SK-N-SH (cell line): ENCODE results near the gene GAS2L2. TPM values are rescaled to one million over a fixed set of nuclear protein-coding genes. Genes with fewer than 3 reads are reported as not detected.

Experiments used
- CTCF ChIA-PET: fragments of 300-600, 350-600 bp; formaldehyde crosslinking; extraction: SDS; loops from one replicate; lab custom pipeline; 2021; lab: Yijun Ruan, JAX
- POLR2A ChIA-PET: fragments of 350-600 bp; sonication (Branson Sonifier 250); formaldehyde crosslinking; extraction: SDS; loops from one replicate; lab custom pipeline; 2020; ENCODE audit warnings: antibody characterized with exemption, inconsistent platforms; lab: Yijun Ruan, JAX
- DNase-seq: peaks from one replicate; pipeline ENCODE4 v3.0.0; 2012
- H2AFZ ChIP-seq: fragments of 200-600 bp; sonication (generic); 2 replicates; pipeline ENCODE4 v1.8.1; 2016; ENCODE audit warnings: antibody characterized with exemption, mild to moderate bottlenecking, low read depth
- H3F3A ChIP-seq: fragments of 200-600 bp; sonication (generic); replicated peaks from 2 replicates; pipeline ENCODE3; 2016; ENCODE audit warnings: antibody characterized with exemption, mild to moderate bottlenecking; ENCODE audit not compliant: insufficient read depth
- H3K27ac ChIP-seq, 2 experiments: fragments of 200-500 bp in 1 of 2; fragments of 200-600 bp in 1 of 2; sonication (Bioruptor generic) in 1 of 2; sonication (generic), shearing (Covaris generic) in 1 of 2; 2 replicates each; pipeline versions ENCODE4 v1.5.1 to v1.6.1; 2014 to 2016; ENCODE audit warnings: low read depth in 2 of 2, inconsistent platforms in 1 of 2, low read length in 1 of 2, mild to moderate bottlenecking in 1 of 2, mixed read lengths in 1 of 2
- H3K27me3 ChIP-seq: fragments of 200-600 bp; sonication (generic), shearing (Covaris generic); 2 replicates; pipeline ENCODE4 v1.6.1; 2016; ENCODE audit warnings: mixed run types; ENCODE audit not compliant: insufficient read depth
- H3K36me3 ChIP-seq, 2 experiments: fragments of 200-500 bp in 1 of 2; fragments of 200-600 bp in 1 of 2; sonication (Bioruptor generic) in 1 of 2; sonication (generic) in 1 of 2; replicated peaks in 1 of 2; 2 replicates each; pipeline versions ENCODE3 to v1.5.1; 2014 to 2016; ENCODE audit warnings: low read length in 1 of 2, mild to moderate bottlenecking in 1 of 2; ENCODE audit not compliant: insufficient read depth in 2 of 2, control insufficient read depth in 1 of 2
- H3K4me1 ChIP-seq, 2 experiments: fragments of 200-500 bp in 1 of 2; fragments of 200-600 bp in 1 of 2; sonication (Bioruptor generic) in 1 of 2; sonication (generic), shearing (Covaris generic) in 1 of 2; 2 replicates each; pipeline versions ENCODE4 v1.5.1 to v1.6.1; 2014 to 2016; ENCODE audit warnings: low read depth in 1 of 2, low read length in 1 of 2, mixed run types in 1 of 2; ENCODE audit not compliant: insufficient read depth in 2 of 2, control insufficient read depth in 1 of 2
- H3K4me2 ChIP-seq: fragments of 200-600 bp; sonication (generic), shearing (Covaris generic); 2 replicates; pipeline ENCODE4 v1.6.1; 2017; ENCODE audit warnings: mixed run types
- H3K4me3 ChIP-seq, 2 experiments: fragments of 200-500 bp in 1 of 2; fragments of 200-600 bp in 1 of 2; sonication (Bioruptor generic) in 1 of 2; sonication (generic), shearing (Covaris generic) in 1 of 2; 2 replicates each; pipeline versions ENCODE4 v1.5.1 to v1.8.1; 2014 to 2016; ENCODE audit warnings: low read depth in 2 of 2, inconsistent platforms in 1 of 2, low read length in 1 of 2, mild to moderate bottlenecking in 1 of 2, mixed read lengths in 1 of 2, moderate library complexity in 1 of 2
- H3K79me2 ChIP-seq: fragments of 200-600 bp; sonication (generic); 2 replicates; pipeline ENCODE4 v1.8.1; 2017; ENCODE audit warnings: mild to moderate bottlenecking; ENCODE audit not compliant: insufficient read depth
- H3K9ac ChIP-seq: fragments of 200-600 bp; sonication (generic); 2 replicates; pipeline ENCODE4 v1.6.1; 2017; ENCODE audit warnings: mixed run types
- H3K9me2 ChIP-seq: fragments of 200-600 bp; sonication (generic); 2 replicates; pipeline ENCODE4 v1.6.1; 2017; ENCODE audit warnings: mixed run types
- H3K9me3 ChIP-seq: fragments of 200-600 bp; sonication (generic); 2 replicates; pipeline ENCODE4 v1.6.1; 2017; ENCODE audit warnings: mixed run types, mild to moderate bottlenecking, moderate library complexity
- H4K20me1 ChIP-seq: fragments of 200-600 bp; sonication (generic); 2 replicates; pipeline ENCODE4 v1.6.1; 2017; ENCODE audit warnings: mild to moderate bottlenecking, mixed run types; ENCODE audit not compliant: insufficient read depth
- EZH2phosphoT487 ChIP-seq: fragments of 200-600 bp; sonication (generic); IDR thresholded peaks from 2 replicates; pipeline ENCODE4 v1.6.1; 2017; ENCODE audit warnings: low read depth, mixed run types, mild to moderate bottlenecking, antibody characterized with exemption, moderate library complexity, borderline replicate concordance
- FOSL2 ChIP-seq: IDR thresholded peaks from 2 replicates; pipeline ENCODE4 v1.4.0; 2012; ENCODE audit warnings: low read depth, mild to moderate bottlenecking, moderate library complexity, borderline replicate concordance
- FOXJ3 ChIP-seq: sonication (generic); formaldehyde crosslinking; IDR thresholded peaks from 2 replicates; pipeline ENCODE4 v1.5.1; 2020; ENCODE audit warnings: mild to moderate bottlenecking, missing genetic modification reagents
- JUND ChIP-seq: IDR thresholded peaks from 2 replicates; pipeline ENCODE4 v1.4.0; 2012
- NRF1 ChIP-seq: IDR thresholded peaks from 2 replicates; pipeline ENCODE4 v1.6.1; 2012; ENCODE audit warnings: low read depth, mild to moderate bottlenecking, low read length
- POLR2AphosphoS5 ChIP-seq: IDR thresholded peaks from 2 replicates; pipeline ENCODE4 v1.6.1; 2012; ENCODE audit warnings: low read depth, low read length
- RAD21 ChIP-seq: IDR thresholded peaks from 2 replicates; pipeline ENCODE4 v1.6.1; 2012; ENCODE audit warnings: mild to moderate bottlenecking, low read length
- RCOR1 ChIP-seq: fragments of 150-350 bp; IDR thresholded peaks from 2 replicates; pipeline ENCODE4 v1.6.1; 2017; ENCODE audit warnings: antibody characterized with exemption, low read length
- RXRA ChIP-seq: IDR thresholded peaks from 2 replicates; pipeline ENCODE4 v1.4.0; 2012; ENCODE audit warnings: low read depth, mild to moderate bottlenecking, borderline replicate concordance
- SIN3A ChIP-seq: IDR thresholded peaks from 2 replicates; pipeline ENCODE4 v1.6.1; 2012; ENCODE audit warnings: low read depth, mild to moderate bottlenecking, low read length, moderate library complexity, borderline replicate concordance
- SMC3 ChIP-seq: IDR thresholded peaks from 2 replicates; pipeline ENCODE4 v1.6.1; 2012; ENCODE audit warnings: low read depth, low read length, improper control_type of control experiment
- TAF1 ChIP-seq: IDR thresholded peaks from 2 replicates; pipeline ENCODE4 v1.6.1; 2012; ENCODE audit warnings: low read depth, mild to moderate bottlenecking, low read length, moderate library complexity, borderline replicate concordance
- TCF12 ChIP-seq: IDR thresholded peaks from 2 replicates; pipeline ENCODE4 v1.4.0; 2012
- TEAD4 ChIP-seq: IDR thresholded peaks from 2 replicates; pipeline ENCODE4 v1.4.0; 2012; ENCODE audit warnings: mild to moderate bottlenecking, borderline replicate concordance; ENCODE audit not compliant: insufficient read depth
- YY1 ChIP-seq: IDR thresholded peaks from 2 replicates; pipeline ENCODE4 v1.4.0; 2012; ENCODE audit warnings: low read depth, mild to moderate bottlenecking
- WGBS: methylation state at CpG from one replicate; pipeline ENCODE4 v1.1.6; 2017; ENCODE audit warnings: low lambda C conversion rate; 5-methylcytosine and 5-hydroxymethylcytosine counted together
- polyA plus RNA-seq, 3 experiments: library from polyadenylated mRNA; depleted of rRNA; stranded (reverse); fragments of >200 nt; gene quantifications; 2 replicates each; pipeline ENCODE4 v1.2.3, GENCODE V29; 2012
- TF ChIP-seq, protein P1 (sequence below): IDR thresholded peaks from 2 replicates; pipeline ENCODE4 v1.4.0; 2012; ENCODE audit warnings: low read depth, borderline replicate concordance
- TF ChIP-seq, protein P2 (sequence below): IDR thresholded peaks from 2 replicates; pipeline ENCODE4 v1.4.0; 2012; ENCODE audit warnings: low read depth
- TF ChIP-seq, protein P3 (sequence below): IDR thresholded peaks from 2 replicates; pipeline ENCODE4 v1.6.1; 2012; ENCODE audit warnings: mild to moderate bottlenecking, low read depth, low read length, moderate library complexity
- TF ChIP-seq, protein P4 (sequence below): fragments of 150-350 bp; IDR thresholded peaks from 2 replicates; pipeline ENCODE4 v1.6.1; 2017; ENCODE audit warnings: antibody characterized with exemption, low read length, low read depth, borderline replicate concordance

GAS2L2 gene
- polyA plus RNA-seq, 1 of the 3 experiments (the other 2 are of a cell fraction) = not detected

DNA sequence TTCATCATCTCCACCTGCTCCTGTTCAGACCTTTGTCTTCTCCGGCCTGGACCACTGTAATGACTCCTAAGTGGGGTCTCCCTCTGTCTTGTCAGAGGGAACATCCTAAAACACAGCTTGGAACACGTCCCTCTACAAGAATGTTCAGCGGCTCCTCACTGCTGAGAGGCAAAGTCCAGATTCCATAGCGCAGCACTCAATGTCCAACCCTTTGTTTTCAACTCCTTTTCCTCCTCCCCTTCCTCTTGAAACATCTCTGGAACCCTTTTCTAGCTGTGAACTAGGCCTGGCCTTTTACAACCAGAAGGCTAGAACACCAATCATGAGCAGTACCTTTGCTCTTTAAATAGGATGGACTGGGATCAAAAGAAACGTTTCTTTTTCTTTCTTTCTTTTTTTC lies 8.6 kb upstream of the GAS2L2 start:
- CTCF ChIA-PET = interaction anchor here (0.7 to 31.2 kb wide), 6 partner anchors 10 to 168 kb away, joined by 3 to 809 read pairs (median 32); partner anchors contain the start of genes GAS2L2 and TAF15

DNA sequence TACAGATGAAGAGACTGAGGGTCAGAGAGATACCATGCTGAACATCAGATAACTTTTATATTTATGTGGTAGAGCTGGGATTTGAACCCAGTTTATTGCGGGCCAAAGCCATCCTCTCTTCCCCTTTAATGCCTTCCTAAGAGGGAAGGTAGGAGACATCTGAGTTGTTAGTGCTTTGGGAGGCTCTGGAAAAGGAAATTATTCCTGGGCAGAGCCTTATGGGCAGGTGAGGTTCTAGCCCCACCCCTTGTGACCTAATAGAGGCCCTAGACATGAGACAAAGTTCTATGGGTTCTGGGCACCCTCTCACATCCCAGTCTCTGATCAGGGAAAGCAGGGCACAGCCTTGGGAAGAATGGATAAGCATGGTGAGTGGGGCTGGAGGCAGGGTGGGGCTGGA lies 7.5 kb upstream of the GAS2L2 start, which contains the start of gene C17orf50:
Gene C17orf50 (plus strand): TSS at position 301 of the 400 bp plus-strand sequence. CDS start 55 bp downstream, at position 356.
- H3K27me3 ChIP-seq = no peaks in the 10 kb centered on the region
- TF ChIP-seq TAF1 (no peak), NRF1 (no peak), YY1 (no peak), FOXJ3 (CRISPR knock-in tag) (no peak), RAD21 (no peak), FOSL2 (no peak), RXRA (no peak), TEAD4 (no peak), EZH2phosphoT487 (no peak), RCOR1 (no peak), POLR2AphosphoS5 (no peak), JUND (no peak)
- TF ChIP-seq, protein P1, sequence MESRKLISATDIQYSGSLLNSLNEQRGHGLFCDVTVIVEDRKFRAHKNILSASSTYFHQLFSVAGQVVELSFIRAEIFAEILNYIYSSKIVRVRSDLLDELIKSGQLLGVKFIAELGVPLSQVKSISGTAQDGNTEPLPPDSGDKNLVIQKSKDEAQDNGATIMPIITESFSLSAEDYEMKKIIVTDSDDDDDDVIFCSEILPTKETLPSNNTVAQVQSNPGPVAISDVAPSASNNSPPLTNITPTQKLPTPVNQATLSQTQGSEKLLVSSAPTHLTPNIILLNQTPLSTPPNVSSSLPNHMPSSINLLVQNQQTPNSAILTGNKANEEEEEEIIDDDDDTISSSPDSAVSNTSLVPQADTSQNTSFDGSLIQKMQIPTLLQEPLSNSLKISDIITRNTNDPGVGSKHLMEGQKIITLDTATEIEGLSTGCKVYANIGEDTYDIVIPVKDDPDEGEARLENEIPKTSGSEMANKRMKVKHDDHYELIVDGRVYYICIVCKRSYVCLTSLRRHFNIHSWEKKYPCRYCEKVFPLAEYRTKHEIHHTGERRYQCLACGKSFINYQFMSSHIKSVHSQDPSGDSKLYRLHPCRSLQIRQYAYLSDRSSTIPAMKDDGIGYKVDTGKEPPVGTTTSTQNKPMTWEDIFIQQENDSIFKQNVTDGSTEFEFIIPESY = no peak
- TF ChIP-seq, protein P2, sequence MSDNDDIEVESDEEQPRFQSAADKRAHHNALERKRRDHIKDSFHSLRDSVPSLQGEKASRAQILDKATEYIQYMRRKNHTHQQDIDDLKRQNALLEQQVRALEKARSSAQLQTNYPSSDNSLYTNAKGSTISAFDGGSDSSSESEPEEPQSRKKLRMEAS = no peak

More for the DNA sequence above, 8.6 kb upstream of the GAS2L2 start:
- WGBS = 73% methylated on average over 5 of the region's 5 CpGs
- Histone ChIP-seq H2AFZ (no peak overlapping the region), H3K27ac (no peak overlapping the region), H3K9me2 (no peaks in the 10 kb centered on the region), H3K79me2 (no peaks in the 10 kb centered on the region), H4K20me1 (no peaks in the 10 kb centered on the region), H3K4me1 (peaks cover 0 to 15% of the 10 kb centered on the region in 2 experiments; a peak in 1 of 4 replicates), H3K36me3 (no peaks in the 10 kb centered on the region), H3F3A (no peaks in the 10 kb centered on the region), H3K4me3 (no peak overlapping the region), H3K9ac (no peak overlapping the region), H3K4me2 (no peak overlapping the region), H3K27me3 (no peaks in the 10 kb centered on the region), H3K9me3 (no peaks in the 10 kb centered on the region)
- TF ChIP-seq, protein P3, sequence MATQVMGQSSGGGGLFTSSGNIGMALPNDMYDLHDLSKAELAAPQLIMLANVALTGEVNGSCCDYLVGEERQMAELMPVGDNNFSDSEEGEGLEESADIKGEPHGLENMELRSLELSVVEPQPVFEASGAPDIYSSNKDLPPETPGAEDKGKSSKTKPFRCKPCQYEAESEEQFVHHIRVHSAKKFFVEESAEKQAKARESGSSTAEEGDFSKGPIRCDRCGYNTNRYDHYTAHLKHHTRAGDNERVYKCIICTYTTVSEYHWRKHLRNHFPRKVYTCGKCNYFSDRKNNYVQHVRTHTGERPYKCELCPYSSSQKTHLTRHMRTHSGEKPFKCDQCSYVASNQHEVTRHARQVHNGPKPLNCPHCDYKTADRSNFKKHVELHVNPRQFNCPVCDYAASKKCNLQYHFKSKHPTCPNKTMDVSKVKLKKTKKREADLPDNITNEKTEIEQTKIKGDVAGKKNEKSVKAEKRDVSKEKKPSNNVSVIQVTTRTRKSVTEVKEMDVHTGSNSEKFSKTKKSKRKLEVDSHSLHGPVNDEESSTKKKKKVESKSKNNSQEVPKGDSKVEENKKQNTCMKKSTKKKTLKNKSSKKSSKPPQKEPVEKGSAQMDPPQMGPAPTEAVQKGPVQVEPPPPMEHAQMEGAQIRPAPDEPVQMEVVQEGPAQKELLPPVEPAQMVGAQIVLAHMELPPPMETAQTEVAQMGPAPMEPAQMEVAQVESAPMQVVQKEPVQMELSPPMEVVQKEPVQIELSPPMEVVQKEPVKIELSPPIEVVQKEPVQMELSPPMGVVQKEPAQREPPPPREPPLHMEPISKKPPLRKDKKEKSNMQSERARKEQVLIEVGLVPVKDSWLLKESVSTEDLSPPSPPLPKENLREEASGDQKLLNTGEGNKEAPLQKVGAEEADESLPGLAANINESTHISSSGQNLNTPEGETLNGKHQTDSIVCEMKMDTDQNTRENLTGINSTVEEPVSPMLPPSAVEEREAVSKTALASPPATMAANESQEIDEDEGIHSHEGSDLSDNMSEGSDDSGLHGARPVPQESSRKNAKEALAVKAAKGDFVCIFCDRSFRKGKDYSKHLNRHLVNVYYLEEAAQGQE = no peak
- TF ChIP-seq TCF12 (no peak), YY1 (no peak), SIN3A (no peak), EZH2phosphoT487 (no peak), FOXJ3 (CRISPR knock-in tag) (no peak), SMC3 (no peak), RCOR1 (no peak), TAF1 (no peak)
- TF ChIP-seq, protein P4, sequence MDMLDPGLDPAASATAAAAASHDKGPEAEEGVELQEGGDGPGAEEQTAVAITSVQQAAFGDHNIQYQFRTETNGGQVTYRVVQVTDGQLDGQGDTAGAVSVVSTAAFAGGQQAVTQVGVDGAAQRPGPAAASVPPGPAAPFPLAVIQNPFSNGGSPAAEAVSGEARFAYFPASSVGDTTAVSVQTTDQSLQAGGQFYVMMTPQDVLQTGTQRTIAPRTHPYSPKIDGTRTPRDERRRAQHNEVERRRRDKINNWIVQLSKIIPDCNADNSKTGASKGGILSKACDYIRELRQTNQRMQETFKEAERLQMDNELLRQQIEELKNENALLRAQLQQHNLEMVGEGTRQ = no peak
- POLR2A ChIA-PET = interaction anchor here (1.2 kb wide), 1 partner anchor 39 kb away, joined by 3 read pairs; no protein-coding TSS in a partner anchor
- DNase-seq = no peak

More for the DNA sequence above, 7.5 kb upstream of the GAS2L2 start, which contains the start of gene C17orf50:
- H3K4me3 ChIP-seq = no peak within 1 kb of the TSS
- no peaks in the 10 kb centered on the region for H3K79me2 ChIP-seq
- WGBS = 71% methylated on average over 1 of the region's 1 CpG
- H3K36me3 ChIP-seq = no peaks in the 10 kb centered on the region
- H3K27ac ChIP-seq = no peak within 1 kb of the TSS
- no peaks in the 10 kb centered on the region for H3F3A ChIP-seq
- no peaks in the 10 kb centered on the region for H3K9me3 ChIP-seq
- no peak within 1 kb of the TSS for H3K4me2 ChIP-seq
- H3K4me1 ChIP-seq = peaks cover 0 to 12% of the 10 kb centered on the region in 2 experiments; a peak in 1 of 4 replicates
- DNase-seq = no peak
- no peak within 1 kb of the TSS for H2AFZ ChIP-seq
- POLR2A ChIA-PET = interaction anchor here (1.2 kb wide), 1 partner anchor 40 kb away, joined by 3 read pairs; no protein-coding TSS in a partner anchor
- H3K9ac ChIP-seq = no peak within 1 kb of the TSS
- no peaks in the 10 kb centered on the region for H4K20me1 ChIP-seq
- CTCF ChIA-PET = interaction anchor here (1.5 to 31.2 kb wide), 5 partner anchors 9 to 149 kb away, joined by 3 to 809 read pairs (median 8); partner anchors contain the start of genes GAS2L2 and TAF15
- H3K9me2 ChIP-seq = no peaks in the 10 kb centered on the region
